HUDEP-2 (cell line): ENCODE measurements around the gene SCN3B.

ENCODE experiments used
- DNase-seq, 76 experiments: peaks; one replicate each; lab custom pipeline; 2025; ENCODE audit not compliant: unreplicated experiment in 76 of 76; lab: John Stamatoyannopoulos, UW

SCN3B gene

GRCh38 chr11:123603666-123604065, 50.8 kb downstream of the SCN3B start:
- no peak for DNase-seq

GRCh38 chr11:123601743-123602142, 52.7 kb downstream of the SCN3B start:
- no peak for DNase-seq

- DNase-seq: no peak
Measured at GRCh38 chr11:123601136-123601535, 53.3 kb downstream of the SCN3B start.

- no peak for DNase-seq
Measured at GRCh38 chr11:123597859-123598258, 56.6 kb downstream of the SCN3B start.

GRCh38 chr11:123594921-123595320, 59.5 kb downstream of the SCN3B start:
- no peak for DNase-seq

GRCh38 chr11:123594188-123594901, 60.1 kb downstream of the SCN3B start:
- DNase-seq: no peak

- no peak for DNase-seq
Measured at GRCh38 chr11:123593570-123593969, 60.9 kb downstream of the SCN3B start.

GRCh38 chr11:123590296-123590912, 64.0 kb downstream of the SCN3B start:
- DNase-seq: peak in 13 of 76 experiments; percentile 3 to 25 (median 12)

GRCh38 chr11:123588864-123589262, 65.6 kb downstream of the SCN3B start:
- no peak for DNase-seq

- DNase-seq: peak in 55 of 76 experiments; percentile 3 to 67 (median 24)
Measured at GRCh38 chr11:123588117-123588863, 66.1 kb downstream of the SCN3B start.

GRCh38 chr11:123587559-123587958, 66.9 kb downstream of the SCN3B start:
- no peak for DNase-seq

- no peak for DNase-seq
Measured at GRCh38 chr11:123587044-123587443, 67.4 kb downstream of the SCN3B start.

- DNase-seq: no peak
Measured at GRCh38 chr11:123586568-123586967, 67.9 kb downstream of the SCN3B start.

GRCh38 chr11:123585706-123586105, 68.7 kb downstream of the SCN3B start:
- no peak for DNase-seq

- no peak for DNase-seq
Measured at GRCh38 chr11:123585206-123585605, 69.2 kb downstream of the SCN3B start.

GRCh38 chr11:123584737-123585136, 69.7 kb downstream of the SCN3B start:
- DNase-seq: no peak

GRCh38 chr11:123584186-123584585, 70.2 kb downstream of the SCN3B start:
- no peak for DNase-seq

GRCh38 chr11:123582992-123583504, 71.4 kb downstream of the SCN3B start:
- DNase-seq: no peak

- no peak for DNase-seq
Measured at GRCh38 chr11:123581651-123582399, 72.6 kb downstream of the SCN3B start.

GRCh38 chr11:123580557-123581275, 73.7 kb downstream of the SCN3B start:
- peak in 41 of 76 experiments; percentile 1 to 59 (median 21) for DNase-seq
